Tibial artery (tissue), 4 donors: Measurements from ENCODE around the gene POR.
A peak's percentile ranks its signal among the peaks of the same experiment; 100 is the strongest.

Experiments used
- DNase-seq, 2 donors: peaks; one replicate each; pipeline ENCODE4 v3.0.0-alpha.2; 2019
- H3K27ac ChIP-seq, 2 donors: fragments of 200-600 bp; sonication (generic) in 1 of 2; 1 replicate in 1 of 2; 2 replicates in 1 of 2; pipeline ENCODE4 v1.5.1; 2018 to 2019; ENCODE audit warnings: mild to moderate bottlenecking in 1 of 2
- H3K27me3 ChIP-seq, 2 donors: fragments of 200-600 bp; sonication (generic) in 1 of 2; one replicate each; pipeline versions ENCODE4 v1.5.1 to v1.6.0; 2016 to 2019
- H3K36me3 ChIP-seq, 3 donors: fragments of 200-600 bp; sonication (generic) in 2 of 3; one replicate each; pipeline ENCODE4 v1.5.1; 2016 to 2019; ENCODE audit warnings: mild to moderate bottlenecking in 2 of 3
- H3K4me1 ChIP-seq, 4 donors: fragments of 200-600 bp; sonication (generic) in 2 of 4; 1 replicate in 3 of 4; 2 replicates in 1 of 4; pipeline ENCODE4 v1.5.1; 2016 to 2019
- H3K4me3 ChIP-seq, 2 donors: fragments of 200-600 bp; sonication (generic) in 1 of 2; 1 replicate in 1 of 2; 2 replicates in 1 of 2; pipeline ENCODE4 v1.5.1; 2018 to 2019; ENCODE audit warnings: mild to moderate bottlenecking in 2 of 2
- H3K9me3 ChIP-seq, 3 donors: fragments of 200-600 bp; sonication (generic) in 1 of 3; one replicate each; pipeline ENCODE4 v1.5.1; 2016 to 2019
- CTCF ChIP-seq, 2 experiments: fragments of 200-600 bp in 1 of 2; fragments of 450-650 bp in 1 of 2; IDR thresholded peaks; one replicate each; pipeline ENCODE4 v1.5.1; 2017 to 2019; ENCODE audit warnings: antibody characterized with exemption in 2 of 2, mild to moderate bottlenecking in 1 of 2, moderate library complexity in 1 of 2
- intact Hi-C: fragments of 100-400 bp; cut with DNase I; formaldehyde crosslinking; loops from one replicate; pipeline ENCODE4 v1.15.0; 2023; ENCODE audit warnings: low total_unique reads

POR gene

GRCh38 chr7:75876126-75876881 is 38.7 kb upstream of the POR start:
- Histone ChIP-seq H3K4me3 (no peak overlapping the region), H3K27ac (no peak overlapping the region), H3K4me1 (peaks cover 0 to 30% (median 7%) of the 10 kb centered on the region in 4 donors), H3K27me3 (no peaks in the 10 kb centered on the region), H3K36me3 (peaks cover under 1 to 7% (median 2%) of the 10 kb centered on the region in 3 donors), H3K9me3 (no peaks in the 10 kb centered on the region)
- no peak for TF ChIP-seq CTCF (IDR thresholded peaks at IDR 0.05)
- intact Hi-C loops, result no loop called here
- DNase-seq, result no peak

GRCh38 chr7:75878312-75878768 is 36.6 kb upstream of the POR start:
- Histone ChIP-seq H3K4me3 (peak overlapping the region; percentile 78 to 96), H3K27ac (peak overlapping the region; percentile 79 to 81)
- intact Hi-C loops, result no loop called here

GRCh38 chr7:75878769-75879611 is 36.0 kb upstream of the POR start, which contains the start of gene RHBDD2:
Gene RHBDD2, plus strand, starts transcription at chr7:75879034. Its CDS starts 49 bp downstream, at chr7:75879083.
- Histone ChIP-seq H3K9me3 (no peaks in the 10 kb centered on the region), H3K27ac (peak within 1 kb of the TSS; percentile 79 to 81), H3K27me3 (no peaks in the 10 kb centered on the region), H3K4me3 (peak within 1 kb of the TSS; percentile 78 to 96), H3K36me3 (peaks cover 27 to 34% (median 28%) of the 10 kb centered on the region in 3 donors), H3K4me1 (peaks cover 0 to 24% (median 7%) of the 10 kb centered on the region in 4 donors)
- DNase-seq, result peak; percentile 93 to 98
- peak; percentile 17 to 22 for TF ChIP-seq CTCF (IDR thresholded peaks at IDR 0.05)
- intact Hi-C loops, result no loop called here

More at GRCh38 chr7:75878312-75878768, 36.6 kb upstream of the POR start:
- peaks cover 21 to 27% (median 21%) of the 10 kb centered on the region in 3 donors for H3K36me3 ChIP-seq
- DNase-seq, result no peak
- no peaks in the 10 kb centered on the region for H3K9me3 ChIP-seq
- no peak for TF ChIP-seq CTCF (IDR thresholded peaks at IDR 0.05)
- no peaks in the 10 kb centered on the region for H3K27me3 ChIP-seq
- peaks cover 0 to 24% (median 7%) of the 10 kb centered on the region in 4 donors for H3K4me1 ChIP-seq

DNA sequence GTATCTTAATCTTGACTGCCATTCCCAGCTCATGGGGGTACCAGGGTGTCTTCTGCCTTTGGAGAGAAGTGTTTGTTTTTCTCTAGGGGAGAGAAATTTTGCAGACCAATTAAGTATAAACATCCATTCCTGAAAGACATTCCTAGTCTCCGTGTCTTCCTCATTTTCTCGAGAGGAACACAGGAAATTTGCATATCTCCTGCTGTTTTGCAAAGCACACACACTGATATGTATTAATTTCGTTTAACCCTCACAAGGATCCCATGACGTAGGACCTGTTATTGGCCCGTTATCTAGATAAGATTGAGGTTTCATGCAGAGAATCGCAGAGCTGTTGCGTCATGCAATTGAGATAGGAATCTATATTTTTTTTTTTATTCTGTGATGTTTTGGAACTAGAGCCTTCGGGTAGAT is 35.2 kb upstream of the POR start:
- Histone ChIP-seq H3K4me1 (peaks cover 0 to 24% (median 7%) of the 10 kb centered on the region in 4 donors), H3K36me3 (peaks cover 32 to 42% (median 36%) of the 10 kb centered on the region in 3 donors), H3K27me3 (no peaks in the 10 kb centered on the region), H3K4me3 (peak overlapping the region; percentile 78 to 96), H3K27ac (peak overlapping the region; percentile 73 to 81), H3K9me3 (no peaks in the 10 kb centered on the region)
- no peak for TF ChIP-seq CTCF (IDR thresholded peaks at IDR 0.05)
- DNase-seq, result no peak
- intact Hi-C loops, result no loop called here

DNA sequence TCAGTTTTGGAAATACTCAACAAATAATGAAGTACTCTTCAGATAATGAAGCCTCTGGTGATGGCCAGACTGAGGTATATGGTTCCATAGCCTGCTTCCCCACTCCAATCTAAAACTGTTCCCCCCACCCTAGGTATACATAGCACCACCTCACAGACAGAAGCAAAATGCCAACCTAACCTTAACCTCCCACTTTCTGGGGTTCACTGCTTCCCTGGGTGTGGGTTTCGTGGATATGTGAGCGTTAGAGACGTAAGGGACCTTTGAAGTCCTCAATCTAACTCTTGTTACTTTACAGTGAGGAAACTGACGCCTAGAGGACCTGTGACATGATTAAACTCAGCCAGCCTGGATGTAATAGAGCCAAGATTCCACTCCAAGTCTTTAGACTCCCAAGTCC is 34.7 kb upstream of the POR start:
- Histone ChIP-seq H3K27me3 (no peaks in the 10 kb centered on the region), H3K27ac (peak overlapping the region in 1 of 2 donors; percentile 81), H3K36me3 (peaks cover 32 to 46% (median 40%) of the 10 kb centered on the region in 3 donors), H3K4me1 (peaks cover 0 to 24% (median 7%) of the 10 kb centered on the region in 4 donors), H3K9me3 (no peaks in the 10 kb centered on the region), H3K4me3 (peak overlapping the region in 1 of 2 donors; percentile 78)
- DNase-seq, result no peak
- intact Hi-C loops, result no loop called here
- TF ChIP-seq CTCF (IDR thresholded peaks at IDR 0.05), result no peak
